ENCODE measurements around the gene VAV2.

VAV2 gene

DNA sequence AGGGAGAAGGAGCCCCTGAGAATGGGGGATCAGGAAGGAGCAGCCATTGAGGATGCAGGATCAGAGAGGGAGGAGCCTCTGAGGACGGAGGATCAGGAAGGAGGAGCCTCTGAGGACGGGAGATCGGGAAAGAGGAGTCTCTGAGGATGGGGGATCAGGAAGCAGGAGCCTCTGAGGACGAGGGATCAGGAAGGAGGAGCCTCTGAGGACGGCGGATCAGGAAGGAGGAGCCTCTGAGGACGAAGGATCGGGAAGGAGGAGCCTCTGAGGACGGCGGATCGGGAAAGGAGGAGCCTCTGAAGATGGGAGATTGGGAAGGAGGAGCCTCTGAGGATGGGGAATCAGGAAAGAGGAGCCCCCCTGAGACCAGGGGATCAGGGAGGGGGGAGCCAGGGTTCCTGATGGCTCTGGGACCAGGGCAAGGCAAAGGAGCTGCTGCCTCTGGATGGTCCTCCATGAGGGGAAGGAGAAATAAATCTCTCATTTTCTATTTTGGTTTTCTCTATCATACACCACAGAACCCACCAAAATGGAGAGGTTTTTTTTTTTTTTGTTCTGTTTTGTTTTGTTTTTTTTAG lies 231.3 kb downstream of the VAV2 start:
- TF ChIP-seq, protein P1, sequence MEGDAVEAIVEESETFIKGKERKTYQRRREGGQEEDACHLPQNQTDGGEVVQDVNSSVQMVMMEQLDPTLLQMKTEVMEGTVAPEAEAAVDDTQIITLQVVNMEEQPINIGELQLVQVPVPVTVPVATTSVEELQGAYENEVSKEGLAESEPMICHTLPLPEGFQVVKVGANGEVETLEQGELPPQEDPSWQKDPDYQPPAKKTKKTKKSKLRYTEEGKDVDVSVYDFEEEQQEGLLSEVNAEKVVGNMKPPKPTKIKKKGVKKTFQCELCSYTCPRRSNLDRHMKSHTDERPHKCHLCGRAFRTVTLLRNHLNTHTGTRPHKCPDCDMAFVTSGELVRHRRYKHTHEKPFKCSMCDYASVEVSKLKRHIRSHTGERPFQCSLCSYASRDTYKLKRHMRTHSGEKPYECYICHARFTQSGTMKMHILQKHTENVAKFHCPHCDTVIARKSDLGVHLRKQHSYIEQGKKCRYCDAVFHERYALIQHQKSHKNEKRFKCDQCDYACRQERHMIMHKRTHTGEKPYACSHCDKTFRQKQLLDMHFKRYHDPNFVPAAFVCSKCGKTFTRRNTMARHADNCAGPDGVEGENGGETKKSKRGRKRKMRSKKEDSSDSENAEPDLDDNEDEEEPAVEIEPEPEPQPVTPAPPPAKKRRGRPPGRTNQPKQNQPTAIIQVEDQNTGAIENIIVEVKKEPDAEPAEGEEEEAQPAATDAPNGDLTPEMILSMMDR (IDR thresholded peaks at IDR 0.05; ENCODE audit: insufficient read depth, low read depth, low read length, missing control alignments) = no peak
- no peak for DNase-seq (ENCODE audit: low read depth)
- H3K4me3 ChIP-seq (ENCODE audit: low read length) = no peak overlapping the region

DNA sequence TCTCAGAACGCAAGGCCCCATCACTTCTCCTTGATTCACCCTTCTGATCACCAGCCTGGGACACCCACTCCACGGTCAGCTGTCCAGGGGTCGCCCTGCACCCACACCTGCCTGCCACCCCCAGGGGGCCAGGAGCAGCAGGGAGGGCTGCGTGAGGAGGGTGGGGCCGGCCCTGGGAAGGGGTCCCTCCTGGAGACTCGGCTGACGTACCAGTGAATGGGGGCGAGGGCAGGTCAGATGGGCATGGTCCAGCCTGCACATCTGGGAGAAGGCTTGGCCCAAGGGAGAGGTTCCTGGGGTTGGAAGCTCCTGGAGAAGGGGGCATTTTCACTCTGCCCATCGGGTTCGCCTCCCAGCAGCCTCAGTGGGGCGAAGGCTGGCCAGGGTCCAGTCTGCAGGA lies 232.2 kb downstream of the VAV2 start:
- no peak overlapping the region for H3K4me3 ChIP-seq (ENCODE audit: low read length)
- DNase-seq (ENCODE audit: low read depth) = no peak
- TF ChIP-seq, protein P1 (IDR thresholded peaks at IDR 0.05; ENCODE audit: insufficient read depth, low read depth, low read length, missing control alignments) = no peak

DNA sequence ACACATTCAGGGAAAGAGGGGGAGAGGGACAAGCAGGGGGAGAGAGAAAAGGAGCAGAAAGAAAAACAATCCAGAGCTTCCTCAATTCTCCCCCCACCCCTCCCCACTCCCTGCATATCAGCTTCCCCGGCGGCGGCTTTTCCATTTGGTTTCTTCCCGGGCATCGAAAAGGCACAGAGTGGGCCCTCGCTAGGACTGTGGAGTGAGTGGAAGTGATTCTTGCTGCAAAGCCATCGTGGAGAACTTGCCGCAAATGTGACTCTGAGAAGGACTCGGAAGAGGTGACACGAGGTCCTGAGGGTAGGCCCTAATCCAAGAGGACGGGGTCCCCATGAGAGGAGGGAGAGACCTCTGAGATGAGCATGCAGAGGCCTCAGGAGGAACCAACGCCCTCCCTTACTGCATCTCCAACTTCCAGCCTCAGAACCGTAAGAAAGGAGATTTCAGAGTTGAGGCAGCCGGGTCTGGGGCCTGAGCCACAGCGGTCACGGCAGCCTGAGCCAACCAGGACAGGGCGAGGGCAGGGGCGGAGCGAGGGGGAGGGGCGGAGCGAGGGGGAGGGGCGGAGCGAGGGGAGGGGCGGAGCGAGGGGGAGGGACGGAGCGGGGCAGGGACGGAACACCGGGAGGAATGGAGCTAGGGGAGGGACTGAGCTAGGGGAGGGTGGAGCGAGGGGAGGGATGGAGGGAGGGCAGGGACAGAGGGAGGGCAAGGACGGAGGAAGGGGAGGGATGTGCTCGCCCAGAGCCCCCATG lies 232.8 kb downstream of the VAV2 start:
- no peak for DNase-seq (ENCODE audit: low read depth)
- no peak overlapping the region for H3K4me3 ChIP-seq (ENCODE audit: low read length)
- TF ChIP-seq, protein P1 (IDR thresholded peaks at IDR 0.05; ENCODE audit: insufficient read depth, low read depth, low read length, missing control alignments) = no peak

DNA sequence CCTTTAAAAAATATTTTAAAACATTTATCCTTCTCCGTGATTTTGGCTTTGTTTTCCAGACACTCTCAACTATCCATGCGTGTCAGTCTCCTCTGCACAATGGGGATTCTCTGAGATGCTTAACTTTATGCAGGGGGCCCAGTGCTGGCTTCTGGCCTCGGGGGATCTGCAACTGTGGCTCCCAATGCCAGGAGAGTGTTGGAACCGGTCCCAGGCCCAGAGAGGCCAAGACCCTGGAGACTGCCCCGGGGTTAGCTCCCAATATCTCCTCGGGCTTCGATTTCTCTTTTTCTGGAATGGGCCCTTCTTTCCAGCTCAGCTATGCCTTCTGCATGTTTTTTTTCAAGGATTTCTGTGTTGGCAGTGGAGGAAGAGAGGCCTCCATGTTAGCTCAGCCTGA lies 233.9 kb downstream of the VAV2 start:
- H3K4me3 ChIP-seq (ENCODE audit: low read length) = no peak overlapping the region
- TF ChIP-seq, protein P1 (IDR thresholded peaks at IDR 0.05; ENCODE audit: insufficient read depth, low read depth, low read length, missing control alignments) = no peak

DNA sequence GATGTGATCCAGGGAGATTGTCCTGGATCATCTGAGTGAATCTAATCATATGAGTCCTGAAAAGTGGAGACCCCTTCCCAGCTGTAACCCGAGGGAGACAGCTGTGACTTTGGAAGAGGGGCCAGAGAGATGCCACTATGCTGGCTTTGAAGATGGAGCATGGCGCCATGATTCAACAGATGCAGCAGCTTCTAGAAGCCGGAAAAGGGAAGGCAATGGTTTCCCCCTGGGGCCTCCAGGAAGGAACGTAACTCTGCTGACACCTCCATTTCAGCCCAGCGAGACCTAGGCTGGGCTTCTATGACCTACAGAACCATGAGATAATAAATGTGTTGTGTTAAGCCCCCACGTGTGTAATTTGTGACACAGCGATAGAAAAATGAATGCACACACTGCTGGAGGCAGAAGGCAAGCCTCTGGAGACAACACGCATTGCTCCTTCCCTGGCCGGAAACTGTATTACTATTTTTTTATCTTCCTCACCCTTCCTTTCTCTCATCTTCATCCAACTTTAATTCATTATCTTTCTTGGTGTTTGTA lies 237.4 kb downstream of the VAV2 start:
- TF ChIP-seq, protein P1 (IDR thresholded peaks at IDR 0.05; ENCODE audit: insufficient read depth, low read depth, low read length, missing control alignments) = no peak
- no peak overlapping the region for H3K4me3 ChIP-seq (ENCODE audit: low read length)
- no peak for DNase-seq (ENCODE audit: low read depth)

More for the DNA sequence above, 233.9 kb downstream of the VAV2 start:
- no peak for DNase-seq (ENCODE audit: low read depth)

DNA sequence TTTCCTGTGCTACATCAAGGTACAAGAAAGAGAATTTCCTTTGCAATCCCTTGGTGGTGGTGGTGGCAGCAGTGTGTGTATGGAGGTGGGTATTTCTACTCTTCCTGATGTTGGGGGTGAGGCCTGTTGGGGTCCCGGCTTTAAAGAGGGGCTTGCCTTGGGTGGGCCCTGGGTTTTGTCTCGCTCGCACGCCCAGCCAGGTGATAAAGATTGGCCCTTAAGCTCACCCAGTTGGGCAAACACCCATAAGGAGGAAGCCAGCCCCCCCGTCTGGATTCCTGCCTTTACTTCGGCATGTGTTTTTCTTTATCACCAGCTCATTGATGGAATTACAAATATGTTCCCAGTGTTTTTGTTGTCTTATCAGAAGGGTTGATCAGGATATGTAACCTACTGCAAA lies 237.9 kb downstream of the VAV2 start:
- TF ChIP-seq, protein P1 (IDR thresholded peaks at IDR 0.05; ENCODE audit: insufficient read depth, low read depth, low read length, missing control alignments) = no peak
- no peak for DNase-seq (ENCODE audit: low read depth)
- no peak overlapping the region for H3K4me3 ChIP-seq (ENCODE audit: low read length)
